GM21515 (cell line): ENCODE data around the gene ZNF692.
"Not testable (repeated sequence)": the region's sequence is repeated elsewhere in the genome, so short reads cannot be mapped to it uniquely, and the experiment has no call there.

ENCODE experiments used
- ATAC-seq: cut with Tn5 transposase; IDR thresholded peaks from one replicate; pipeline ENCODE4 v1.9.1; 2021; ENCODE audit not compliant: unreplicated experiment

ZNF692 gene

GRCh38 chr1:248850536-248851251 is 8.2 kb downstream of the ZNF692 start:
- no peak for ATAC-seq

- ATAC-seq: no peak
These were observed 8.8 kb downstream of the ZNF692 start for GRCh38 chr1:248850124-248850523.

- ATAC-seq: no peak
These were observed 9.2 kb downstream of the ZNF692 start for GRCh38 chr1:248849637-248850036.

- ATAC-seq: no peak
These were observed 9.7 kb downstream of the ZNF692 start for GRCh38 chr1:248849152-248849551.

- ATAC-seq: no peak
These were observed 10.3 kb downstream of the ZNF692 start for GRCh38 chr1:248848602-248849001.

GRCh38 chr1:248847956-248848561 is 10.8 kb downstream of the ZNF692 start:
- ATAC-seq: no peak

- ATAC-seq: no peak
These were observed 11.5 kb downstream of the ZNF692 start for GRCh38 chr1:248847181-248847955.

GRCh38 chr1:248844526-248844925 is 14.4 kb downstream of the ZNF692 start:
- ATAC-seq: no peak

GRCh38 chr1:248843687-248844086 is 15.2 kb downstream of the ZNF692 start:
- no peak for ATAC-seq

GRCh38 chr1:248842781-248843331 is 16.0 kb downstream of the ZNF692 start:
- peak; percentile 21 for ATAC-seq

- ATAC-seq: no peak
These were observed 17.0 kb downstream of the ZNF692 start for GRCh38 chr1:248841702-248842395.

- no peak for ATAC-seq
These were observed 17.9 kb downstream of the ZNF692 start for GRCh38 chr1:248840946-248841345.

- no peak for ATAC-seq
These were observed 19.7 kb downstream of the ZNF692 start for GRCh38 chr1:248839168-248839555.

GRCh38 chr1:248838357-248839167 is 20.3 kb downstream of the ZNF692 start:
- peak; percentile 66 for ATAC-seq

GRCh38 chr1:248837781-248838356 is 21.0 kb downstream of the ZNF692 start, which contains the start of gene ZNF672:
Gene ZNF672 (plus strand): TSS chr1:248838224. CDS start chr1:248847275, 9,051 bp downstream.
- peak; percentile 87 for ATAC-seq

GRCh38 chr1:248837045-248837780 is 21.7 kb downstream of the ZNF692 start:
- ATAC-seq: no peak

- no peak for ATAC-seq
These were observed 24.4 kb downstream of the ZNF692 start for GRCh38 chr1:248834343-248834940.

GRCh38 chr1:248831842-248832241 is 27.0 kb downstream of the ZNF692 start:
- no peak for ATAC-seq

- not testable (repeated sequence) for ATAC-seq
These were observed 28.2 kb downstream of the ZNF692 start for GRCh38 chr1:248830718-248831017.
